ENCODE results near the gene SLC27A5.
"Not testable (repeated sequence)": the region's sequence is repeated elsewhere in the genome, so short reads cannot be mapped to it uniquely, and the experiment has no call there.

DNA sequence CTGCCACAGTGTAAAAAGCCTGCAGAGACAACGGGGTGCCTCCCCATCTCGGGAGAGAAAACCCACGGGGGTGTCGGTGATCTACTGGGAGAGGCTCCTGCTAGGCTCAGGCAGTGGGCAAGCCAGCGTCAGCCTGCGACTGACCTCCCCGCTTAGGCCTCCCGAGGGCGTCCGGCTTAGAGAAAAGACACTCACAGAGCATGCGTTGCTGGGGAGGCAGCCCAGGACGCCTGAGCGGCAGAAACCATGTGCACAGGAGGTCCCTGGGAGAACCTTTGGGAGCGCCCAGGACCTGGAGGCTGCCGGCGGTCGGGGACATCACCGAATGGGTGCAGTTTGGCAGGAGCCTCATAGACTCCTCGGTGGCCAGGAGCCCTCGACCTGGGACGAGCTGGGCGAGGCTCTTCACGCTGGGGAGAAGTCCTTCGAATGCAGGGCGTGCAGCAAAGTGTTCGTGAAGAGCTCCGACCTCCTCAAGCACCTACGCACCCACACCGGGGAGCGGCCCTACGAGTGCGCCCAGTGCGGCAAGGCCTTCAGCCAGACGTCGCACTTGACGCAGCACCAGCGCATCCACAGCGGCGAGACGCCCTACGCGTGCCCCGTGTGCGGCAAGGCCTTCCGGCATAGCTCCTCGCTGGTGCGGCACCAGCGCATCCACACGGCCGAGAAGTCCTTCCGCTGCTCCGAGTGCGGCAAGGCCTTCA, 40.8 kb downstream of the SLC27A5 start:
- not testable (repeated sequence) for TF ChIP-seq CTCF (IDR thresholded peaks at IDR 0.05); MEF2A (IDR thresholded peaks at IDR 0.05; ENCODE audit: borderline replicate concordance, low read depth); SIN3A (IDR thresholded peaks at IDR 0.05; ENCODE audit: borderline replicate concordance, low read depth, low read length); RXRA (IDR thresholded peaks at IDR 0.05; ENCODE audit: borderline replicate concordance, low read depth); REST (IDR thresholded peaks at IDR 0.05; ENCODE audit: low read depth, low read length); RAD21 (IDR thresholded peaks at IDR 0.05; ENCODE audit: low read length); TCF12 (IDR thresholded peaks at IDR 0.05); EZH2phosphoT487 (IDR thresholded peaks at IDR 0.05; ENCODE audit: borderline replicate concordance, low read depth); RCOR1 (IDR thresholded peaks at IDR 0.05; ENCODE audit: low read length); POLR2AphosphoS5 (IDR thresholded peaks at IDR 0.05; ENCODE audit: low read depth, low read length); TAF1 (IDR thresholded peaks at IDR 0.05; ENCODE audit: borderline replicate concordance, low read depth, low read length); USF1 (IDR thresholded peaks at IDR 0.05; ENCODE audit: borderline replicate concordance, low read depth); TEAD4 (IDR thresholded peaks at IDR 0.05; ENCODE audit: borderline replicate concordance, insufficient read depth); GABPA (IDR thresholded peaks at IDR 0.05; ENCODE audit: low read depth)

All from SK-N-SH (cell line).